Measurements from ENCODE around the gene TMEM40. TPM values are rescaled to one million over a fixed set of nuclear protein-coding genes. Genes with fewer than 3 reads are reported as not detected.

The TMEM40 gene
- total RNA-seq, 5 donors from 2014 or later (not counting 1 experiment from before 2014, with no cell fraction given): not detected

DNA sequence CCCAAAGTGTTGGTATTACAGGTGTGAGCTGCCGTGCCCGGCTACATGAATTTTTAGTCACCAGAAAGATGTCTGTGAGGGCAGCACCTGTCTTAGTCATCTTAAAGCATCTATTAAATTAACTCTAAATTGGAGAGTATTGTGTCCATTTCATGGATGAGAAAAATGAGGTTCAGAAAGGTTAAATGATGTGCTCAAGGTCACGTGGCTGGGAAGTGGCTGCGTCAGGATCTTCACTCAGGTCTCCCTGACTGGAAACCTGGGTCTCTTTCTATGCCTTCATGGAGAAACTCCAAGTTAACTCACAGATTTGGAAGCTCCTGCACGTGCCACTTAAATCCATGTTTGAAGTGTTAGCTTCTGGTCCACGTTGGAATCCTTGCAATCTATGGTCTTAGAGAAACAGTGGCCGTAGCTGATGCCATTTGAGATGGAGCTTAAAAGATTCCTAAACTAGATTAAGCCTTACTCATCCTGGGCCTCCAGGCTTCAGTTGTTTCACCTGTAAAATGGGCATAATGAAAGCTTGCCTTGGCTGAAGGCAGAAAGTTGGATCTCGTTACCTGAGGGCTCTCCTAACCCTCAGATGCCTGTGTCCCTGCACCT, 5.2 kb upstream of the TMEM40 start:
- no peak overlapping the region for H3K27ac Mint-ChIP-seq
- CTCF ChIA-PET: no interaction called here
- 81% methylated on average over 5 of the region's 8 CpGs for WGBS (ENCODE audit: insufficient coverage)
- H3K9me3 Mint-ChIP-seq: no peaks in the 10 kb centered on the region
- ATAC-seq (replicated peaks in 1 of 4): no peak
- Histone ChIP-seq H3K4me3 (ENCODE audit: control insufficient read depth in 1 of 2, extremely low read depth in 1 of 2, low read length in 1 of 2) (no peak overlapping the region), H3K4me1 (ENCODE audit: control insufficient read depth in 1 of 2, extremely low read depth in 1 of 2, insufficient read depth in 2 of 2, low read length in 2 of 2) (no peaks in the 10 kb centered on the region), H3K36me3 (ENCODE audit: control insufficient read depth in 2 of 2, extremely low read depth in 1 of 2, insufficient read depth in 1 of 2, low read length in 1 of 2) (no peaks in the 10 kb centered on the region), H3K9me3 (no peaks in the 10 kb centered on the region), H3K27ac (ENCODE audit: low read length) (no peak overlapping the region), H3K27me3 (replicated peaks in 1 of 2; ENCODE audit: control insufficient read depth in 2 of 2, extremely low read depth in 1 of 2, insufficient read depth in 2 of 2, low read length in 1 of 2) (peaks cover 0 to 12% of the 10 kb centered on the region in 2 experiments)
- no peak overlapping the region for H3K4me3 Mint-ChIP-seq
- peaks cover 0 to 15% of the 10 kb centered on the region in 2 donors for H3K27me3 Mint-ChIP-seq
- POLR2A ChIA-PET: no interaction called here
- H3K36me3 Mint-ChIP-seq: no peaks in the 10 kb centered on the region
- no peak for DNase-seq
- H3K4me1 Mint-ChIP-seq: peaks cover 0 to 1% (median 0%) of the 10 kb centered on the region in 3 donors

GRCh38 chr3:12759693-12760565, 870 bp upstream of the TMEM40 start:
- no peak for DNase-seq
- Histone ChIP-seq H3K4me3 (ENCODE audit: control insufficient read depth in 1 of 2, extremely low read depth in 1 of 2, low read length in 1 of 2) (no peak overlapping the region), H3K36me3 (ENCODE audit: control insufficient read depth in 2 of 2, extremely low read depth in 1 of 2, insufficient read depth in 1 of 2, low read length in 1 of 2) (no peaks in the 10 kb centered on the region), H3K27ac (ENCODE audit: low read length) (no peak overlapping the region), H3K4me1 (ENCODE audit: control insufficient read depth in 1 of 2, extremely low read depth in 1 of 2, insufficient read depth in 2 of 2, low read length in 2 of 2) (no peaks in the 10 kb centered on the region), H3K9me3 (no peaks in the 10 kb centered on the region), H3K27me3 (replicated peaks in 1 of 2; ENCODE audit: control insufficient read depth in 2 of 2, extremely low read depth in 1 of 2, insufficient read depth in 2 of 2, low read length in 1 of 2) (peaks cover 0 to 10% of the 10 kb centered on the region in 2 experiments)
- H3K4me3 Mint-ChIP-seq: no peak overlapping the region
- no peaks in the 10 kb centered on the region for H3K36me3 Mint-ChIP-seq
- WGBS (ENCODE audit: insufficient coverage): 74% methylated on average over 8 of the region's 8 CpGs
- POLR2A ChIA-PET: no interaction called here
- H3K27ac Mint-ChIP-seq: no peak overlapping the region
- ATAC-seq (replicated peaks in 1 of 4): no peak
- no peaks in the 10 kb centered on the region for H3K9me3 Mint-ChIP-seq
- CTCF ChIA-PET: no interaction called here
- H3K4me1 Mint-ChIP-seq: peaks cover 4 to 6% (median 5%) of the 10 kb centered on the region in 3 donors
- H3K27me3 Mint-ChIP-seq: peaks cover 13 to 22% of the 10 kb centered on the region in 2 donors

DNA sequence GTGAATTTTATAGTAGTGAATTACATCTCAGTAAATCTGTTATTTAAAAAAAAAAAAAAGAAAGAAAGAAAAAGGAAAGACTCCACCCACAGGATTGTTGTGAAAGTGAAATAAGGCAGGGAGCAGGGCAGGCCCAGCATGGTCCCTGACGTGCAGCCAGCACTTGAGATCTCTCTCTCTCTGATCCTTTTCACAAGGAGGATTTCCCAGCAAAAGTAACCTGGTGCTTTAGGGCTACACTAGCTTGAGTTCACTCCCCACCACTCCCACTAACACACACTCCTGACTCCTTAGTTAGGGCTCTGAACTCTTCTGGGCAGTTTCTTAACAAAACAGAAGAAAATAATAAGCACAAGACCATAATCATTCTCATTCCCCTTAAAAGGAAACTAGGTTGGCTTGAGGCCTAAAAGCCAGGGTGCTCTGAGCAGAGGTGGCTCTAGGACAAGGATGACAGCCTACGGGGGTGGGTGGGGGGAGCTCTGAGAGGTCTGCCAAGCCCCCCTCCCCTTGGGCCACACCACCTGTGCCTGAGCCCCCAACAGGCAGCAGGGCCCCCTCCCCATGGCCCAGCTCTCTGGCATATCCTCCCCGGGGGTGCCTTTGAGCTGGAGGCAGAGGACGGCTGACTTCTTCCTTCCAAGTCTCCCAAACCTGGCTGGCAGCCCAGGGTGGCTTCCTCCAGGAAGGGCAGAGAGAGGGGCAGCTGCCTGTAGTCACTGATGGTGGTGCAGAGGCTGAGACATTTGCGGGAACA, 856 bp downstream of the TMEM40 start:
- Mint-ChIP-seq H3K36me3 (no peaks in the 10 kb centered on the region), H3K4me1 (peaks cover 4 to 6% (median 5%) of the 10 kb centered on the region in 3 donors), H3K9me3 (no peaks in the 10 kb centered on the region), H3K27me3 (peaks cover 13 to 23% of the 10 kb centered on the region in 2 donors), H3K27ac (no peak overlapping the region), H3K4me3 (no peak overlapping the region)
- Histone ChIP-seq H3K9me3 (no peaks in the 10 kb centered on the region), H3K27me3 (replicated peaks in 1 of 2; ENCODE audit: control insufficient read depth in 2 of 2, extremely low read depth in 1 of 2, insufficient read depth in 2 of 2, low read length in 1 of 2) (peaks cover 0 to 14% of the 10 kb centered on the region in 2 experiments), H3K36me3 (ENCODE audit: control insufficient read depth in 2 of 2, extremely low read depth in 1 of 2, insufficient read depth in 1 of 2, low read length in 1 of 2) (no peaks in the 10 kb centered on the region), H3K4me3 (ENCODE audit: control insufficient read depth in 1 of 2, extremely low read depth in 1 of 2, low read length in 1 of 2) (no peak overlapping the region), H3K27ac (ENCODE audit: low read length) (no peak overlapping the region), H3K4me1 (ENCODE audit: control insufficient read depth in 1 of 2, extremely low read depth in 1 of 2, insufficient read depth in 2 of 2, low read length in 2 of 2) (no peaks in the 10 kb centered on the region)
- CTCF ChIA-PET: no interaction called here
- no CpG with 5 or more reads among the region's 5 CpGs for WGBS (ENCODE audit: insufficient coverage)
- no peak for DNase-seq
- no peak for ATAC-seq (replicated peaks in 1 of 4)
- POLR2A ChIA-PET: no interaction called here

DNA sequence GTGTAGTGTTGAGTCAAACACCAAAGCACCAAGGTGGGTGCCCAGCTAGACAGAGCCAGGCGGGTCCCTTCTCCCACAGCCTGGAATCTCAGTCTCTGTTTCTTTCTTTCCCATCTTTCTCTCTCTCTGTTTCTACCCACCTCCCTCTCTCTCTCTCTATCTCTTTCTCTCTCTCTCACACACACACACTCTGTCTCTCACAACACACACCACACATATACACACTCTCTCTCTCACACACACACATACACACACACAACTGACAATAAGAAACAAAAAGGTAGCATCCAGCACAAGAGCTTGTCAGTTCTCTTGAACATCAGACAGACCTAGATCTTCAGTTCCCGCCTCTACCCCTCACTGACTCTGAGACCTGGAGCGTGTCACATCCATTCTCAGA, 2.4 kb downstream of the TMEM40 start:
- Histone ChIP-seq H3K27ac (ENCODE audit: low read length) (no peak overlapping the region), H3K9me3 (no peaks in the 10 kb centered on the region), H3K4me3 (ENCODE audit: control insufficient read depth in 1 of 2, extremely low read depth in 1 of 2, low read length in 1 of 2) (no peak overlapping the region), H3K36me3 (ENCODE audit: control insufficient read depth in 2 of 2, extremely low read depth in 1 of 2, insufficient read depth in 1 of 2, low read length in 1 of 2) (no peaks in the 10 kb centered on the region), H3K27me3 (replicated peaks in 1 of 2; ENCODE audit: control insufficient read depth in 2 of 2, extremely low read depth in 1 of 2, insufficient read depth in 2 of 2, low read length in 1 of 2) (peaks cover 0 to 14% of the 10 kb centered on the region in 2 experiments), H3K4me1 (ENCODE audit: control insufficient read depth in 1 of 2, extremely low read depth in 1 of 2, insufficient read depth in 2 of 2, low read length in 2 of 2) (no peaks in the 10 kb centered on the region)
- Mint-ChIP-seq H3K27ac (no peak overlapping the region), H3K27me3 (peaks cover 13 to 23% of the 10 kb centered on the region in 2 donors), H3K36me3 (no peaks in the 10 kb centered on the region), H3K4me1 (peaks cover 4 to 5% (median 5%) of the 10 kb centered on the region in 3 donors), H3K4me3 (no peak overlapping the region), H3K9me3 (no peaks in the 10 kb centered on the region)
- no peak for ATAC-seq (replicated peaks in 1 of 4)
- no peak for DNase-seq
- CTCF ChIA-PET: no interaction called here
- WGBS (ENCODE audit: insufficient coverage): 88% methylated on average over 2 of the region's 3 CpGs
- POLR2A ChIA-PET: no interaction called here

- H3K4me1 Mint-ChIP-seq: peaks cover 4 to 5% (median 5%) of the 10 kb centered on the region in 3 donors
- no CpG with 5 or more reads among the region's 4 CpGs for WGBS (ENCODE audit: insufficient coverage)
- ATAC-seq (replicated peaks in 1 of 4) (no peak), DNase-seq (no peak)
- ChIA-PET CTCF (no interaction called here), POLR2A (no interaction called here)
- Histone ChIP-seq H3K27me3 (replicated peaks in 1 of 2; ENCODE audit: control insufficient read depth in 2 of 2, extremely low read depth in 1 of 2, insufficient read depth in 2 of 2, low read length in 1 of 2) (peaks cover 0 to 14% of the 10 kb centered on the region in 2 experiments), H3K36me3 (ENCODE audit: control insufficient read depth in 2 of 2, extremely low read depth in 1 of 2, insufficient read depth in 1 of 2, low read length in 1 of 2) (no peaks in the 10 kb centered on the region), H3K4me3 (ENCODE audit: control insufficient read depth in 1 of 2, extremely low read depth in 1 of 2, low read length in 1 of 2) (no peak overlapping the region), H3K4me1 (ENCODE audit: control insufficient read depth in 1 of 2, extremely low read depth in 1 of 2, insufficient read depth in 2 of 2, low read length in 2 of 2) (no peaks in the 10 kb centered on the region), H3K9me3 (no peaks in the 10 kb centered on the region), H3K27ac (ENCODE audit: low read length) (no peak overlapping the region)
- H3K27me3 Mint-ChIP-seq: peaks cover 13 to 20% of the 10 kb centered on the region in 2 donors
- H3K9me3 Mint-ChIP-seq: no peaks in the 10 kb centered on the region
- H3K4me3 Mint-ChIP-seq: no peak overlapping the region
- no peaks in the 10 kb centered on the region for H3K36me3 Mint-ChIP-seq
- H3K27ac Mint-ChIP-seq: no peak overlapping the region
Observed at GRCh38 chr3:12756175-12756574, 2.9 kb downstream of the TMEM40 start.

- Histone ChIP-seq H3K4me1 (ENCODE audit: control insufficient read depth in 1 of 2, extremely low read depth in 1 of 2, insufficient read depth in 2 of 2, low read length in 2 of 2) (no peaks in the 10 kb centered on the region), H3K4me3 (ENCODE audit: control insufficient read depth in 1 of 2, extremely low read depth in 1 of 2, low read length in 1 of 2) (no peak overlapping the region), H3K27me3 (replicated peaks in 1 of 2; ENCODE audit: control insufficient read depth in 2 of 2, extremely low read depth in 1 of 2, insufficient read depth in 2 of 2, low read length in 1 of 2) (peaks cover 0 to 14% of the 10 kb centered on the region in 2 experiments), H3K27ac (ENCODE audit: low read length) (no peak overlapping the region), H3K9me3 (no peaks in the 10 kb centered on the region), H3K36me3 (ENCODE audit: control insufficient read depth in 2 of 2, extremely low read depth in 1 of 2, insufficient read depth in 1 of 2, low read length in 1 of 2) (no peaks in the 10 kb centered on the region)
- ATAC-seq (replicated peaks in 1 of 4): no peak
- Mint-ChIP-seq H3K4me1 (peaks cover 5 to 6% (median 5%) of the 10 kb centered on the region in 3 donors), H3K27ac (no peak overlapping the region), H3K36me3 (no peaks in the 10 kb centered on the region), H3K4me3 (no peak overlapping the region), H3K9me3 (no peaks in the 10 kb centered on the region), H3K27me3 (peaks cover 13 to 18% of the 10 kb centered on the region in 2 donors)
- CTCF ChIA-PET: no interaction called here
- no CpG with 5 or more reads among the region's 6 CpGs for WGBS (ENCODE audit: insufficient coverage)
- DNase-seq: no peak
- POLR2A ChIA-PET: no interaction called here
Observed at GRCh38 chr3:12755754-12756153, 3.3 kb downstream of the TMEM40 start.

Data from T-cell (primary cell).